CD4-positive, alpha-beta T cell treated with Interleukin-10 for 1 hour (primary cell): ENCODE measurements around the gene ATAD5.
A peak's percentile ranks its signal among the peaks of the same experiment; 100 is the strongest.
"Not testable (repeated sequence)": the region's sequence is repeated elsewhere in the genome, so short reads cannot be mapped to it uniquely, and the experiment has no call there.

Source experiments
- DNase-seq: peaks from one replicate; pipeline ENCODE4 v3.0.0-alpha.2; 2020

ATAD5 gene

DNA sequence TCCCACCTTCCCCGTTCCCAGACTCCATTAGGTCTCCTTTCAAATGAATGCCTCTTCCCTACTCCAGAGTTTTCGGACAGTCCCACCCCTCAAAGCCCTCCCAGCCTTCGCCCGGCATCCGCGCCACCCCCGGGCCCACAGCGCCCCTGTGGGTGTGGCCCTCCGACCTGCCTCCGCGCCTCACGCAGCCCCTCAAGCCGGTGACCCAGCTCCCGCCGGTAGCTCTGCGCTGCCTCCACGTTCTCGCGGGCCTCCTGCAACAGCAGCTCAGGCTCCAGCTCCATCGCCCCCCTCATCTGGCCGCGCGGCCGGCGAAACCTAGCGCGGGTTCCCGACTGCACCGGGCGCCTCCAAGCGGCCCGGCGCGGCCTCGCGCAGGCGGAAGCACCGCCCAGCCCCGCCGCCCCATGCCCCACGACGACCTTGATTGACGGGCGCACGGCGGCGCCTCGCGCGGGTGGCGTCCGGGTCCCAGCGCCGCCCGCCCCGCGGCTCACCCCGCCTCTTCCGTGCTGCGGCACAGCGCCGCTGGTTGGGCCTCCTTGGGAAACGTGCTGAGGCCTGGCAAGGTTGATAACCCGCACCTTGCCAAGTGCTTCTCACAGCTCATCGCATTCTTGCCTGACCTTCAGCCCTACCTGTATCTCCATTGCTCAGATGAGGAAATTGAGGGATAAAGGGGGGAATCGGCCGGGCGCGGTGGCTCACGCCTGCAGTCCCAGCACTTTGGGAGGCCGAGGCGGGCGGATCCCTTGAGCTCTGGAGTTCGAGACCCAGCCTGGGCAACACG lies 7.2 kb upstream of the ATAD5 start, which contains the start of gene CRLF3:
CRLF3 (minus strand) TSS at position 337 of the 790 bp plus-strand sequence; CDS start at position 296, 41 bp downstream.
- peak; percentile 92 for DNase-seq

GRCh38 chr17:30827082-30827481 lies 4.7 kb upstream of the ATAD5 start:
- DNase-seq, result no peak

DNA sequence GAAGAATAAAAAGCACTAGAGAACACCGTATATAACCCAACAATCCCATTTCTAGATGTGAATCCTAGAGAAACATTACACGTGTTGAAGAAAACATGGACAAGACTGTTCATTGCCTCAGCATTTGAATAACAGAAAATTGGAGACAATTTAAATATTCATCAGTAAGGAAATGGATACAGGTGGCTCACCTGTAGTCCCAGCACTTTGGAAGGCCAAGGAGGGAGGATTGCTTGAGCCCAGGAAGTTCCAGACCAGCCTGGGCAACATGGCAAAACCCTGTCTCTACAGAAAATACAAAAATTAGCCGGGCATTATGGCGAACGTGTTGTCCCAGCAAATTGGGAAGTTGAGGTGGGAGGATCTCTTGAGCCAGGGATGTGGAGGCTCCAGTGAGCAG lies 2.7 kb upstream of the ATAD5 start:
- DNase-seq, result no peak

DNA sequence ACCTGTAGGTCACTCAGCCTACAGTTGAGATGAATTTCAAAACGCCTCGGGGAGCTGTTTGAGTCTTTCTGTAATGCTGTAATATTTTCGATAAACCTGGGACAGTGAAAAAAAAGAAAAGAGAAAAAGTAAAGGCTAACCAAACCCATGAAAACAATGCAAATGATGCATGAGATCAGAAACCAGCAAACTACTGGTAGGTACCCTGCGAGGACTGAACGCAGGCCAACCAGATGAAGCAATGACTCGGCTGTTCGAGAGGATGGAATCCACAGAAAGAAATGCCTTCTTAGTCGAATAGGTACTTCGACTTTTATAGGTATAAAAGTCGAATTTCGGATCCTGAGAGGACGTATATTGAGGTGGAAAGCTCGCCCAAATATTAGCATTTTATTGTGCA lies 509 bp upstream of the ATAD5 start:
- no peak for DNase-seq

GRCh38 chr17:30832438-30833124 lies 815 bp downstream of the ATAD5 start:
- DNase-seq, result no peak

- no peak for DNase-seq
Measured at GRCh38 chr17:30838202-30838807, 6.5 kb downstream of the ATAD5 start.

GRCh38 chr17:30840771-30841170 lies 9.0 kb downstream of the ATAD5 start:
- no peak for DNase-seq

DNA sequence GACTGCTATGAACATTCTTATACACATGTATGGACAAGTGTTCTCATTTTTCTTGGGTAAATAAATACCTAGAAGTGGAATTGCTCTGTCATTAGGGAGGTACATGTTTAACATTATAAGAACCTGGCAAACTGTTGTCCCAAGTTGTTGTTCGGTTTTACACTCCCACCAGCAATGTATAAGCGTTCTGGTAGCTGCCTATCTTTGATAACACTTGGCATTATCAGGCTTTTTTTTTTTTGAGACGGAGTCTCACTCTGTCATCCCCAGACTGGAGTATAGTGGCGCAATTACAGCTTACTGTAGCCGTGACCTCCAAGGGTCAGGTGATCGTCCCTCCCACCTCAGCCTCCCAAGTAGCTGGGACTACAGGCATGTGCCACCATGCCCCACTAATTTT lies 16.3 kb downstream of the ATAD5 start:
- no peak for DNase-seq

GRCh38 chr17:30854146-30854545 lies 22.4 kb downstream of the ATAD5 start:
- no peak for DNase-seq

DNA sequence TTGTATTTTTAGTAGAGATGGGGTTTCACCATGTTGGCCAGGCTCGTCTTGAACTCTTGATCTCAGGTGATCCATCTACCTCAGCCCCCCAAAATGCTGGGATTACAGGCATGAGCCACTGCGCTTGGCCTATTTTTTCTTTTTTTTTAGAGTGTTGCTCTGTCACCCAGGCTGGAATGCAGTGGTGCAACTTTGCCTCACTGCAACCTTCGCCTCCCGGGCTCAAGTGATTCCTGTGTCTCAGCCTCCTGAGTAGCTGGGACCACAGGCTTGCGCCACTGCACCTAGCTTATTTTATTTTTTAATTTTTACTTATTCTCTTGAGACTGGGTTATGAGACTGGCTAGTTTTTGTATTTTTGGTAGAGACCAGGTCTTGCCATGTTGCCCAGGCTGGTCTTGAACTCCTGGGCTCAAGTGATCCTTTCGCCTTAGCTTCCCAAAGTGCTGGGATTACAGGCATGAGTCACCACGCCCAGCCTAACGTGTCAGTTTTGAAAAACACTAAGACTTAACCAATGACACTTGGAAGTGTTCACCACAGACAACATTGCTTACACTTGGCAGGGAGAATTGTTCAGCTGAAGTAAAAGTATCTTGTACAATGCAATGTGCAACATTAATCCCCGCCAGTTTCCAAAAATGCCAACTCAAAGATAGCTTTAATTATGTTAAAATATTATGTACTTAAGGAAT lies 26.9 kb downstream of the ATAD5 start:
- no peak for DNase-seq

GRCh38 chr17:30864636-30865035 lies 32.9 kb downstream of the ATAD5 start:
- no peak for DNase-seq

DNA sequence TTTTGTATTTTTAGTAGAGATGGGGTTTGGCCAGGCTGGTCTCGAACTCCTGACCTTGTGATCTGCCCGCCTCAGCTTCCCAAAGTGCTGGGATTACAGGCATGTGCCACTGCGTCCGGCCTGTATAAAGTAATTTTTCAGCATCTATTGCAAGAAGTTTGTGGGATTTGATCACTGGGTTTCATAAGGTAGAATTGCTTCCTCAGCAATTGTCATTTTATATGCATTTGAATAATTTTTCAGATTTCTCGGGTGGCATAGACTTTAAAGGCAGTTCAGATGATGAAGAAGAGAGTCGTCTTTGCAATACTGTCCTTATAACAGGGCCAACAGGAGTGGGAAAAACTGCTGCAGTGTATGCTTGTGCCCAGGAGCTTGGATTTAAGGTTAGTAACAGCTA lies 37.2 kb downstream of the ATAD5 start:
- no peak for DNase-seq

GRCh38 chr17:30886187-30886586 lies 54.4 kb downstream of the ATAD5 start:
- no peak for DNase-seq

DNA sequence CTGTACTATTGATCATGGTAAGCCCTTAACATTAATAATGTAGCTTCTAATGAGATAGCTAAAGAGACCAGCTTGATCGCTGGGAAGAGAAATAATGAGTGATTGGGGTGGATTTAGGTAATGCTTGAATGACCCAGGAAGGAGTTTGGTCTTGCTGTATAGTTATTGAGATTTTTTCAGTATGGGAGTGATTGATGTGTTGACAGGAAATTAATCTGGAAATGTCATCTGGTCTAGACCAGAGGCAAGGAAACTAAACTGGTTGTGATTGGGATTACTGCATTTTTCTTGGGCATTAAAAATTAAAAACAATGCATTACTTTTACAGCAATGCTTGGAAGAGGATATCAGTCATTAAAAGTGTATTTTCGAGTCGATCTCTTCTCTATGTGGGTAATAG lies 62.5 kb downstream of the ATAD5 start:
- no peak for DNase-seq

DNA sequence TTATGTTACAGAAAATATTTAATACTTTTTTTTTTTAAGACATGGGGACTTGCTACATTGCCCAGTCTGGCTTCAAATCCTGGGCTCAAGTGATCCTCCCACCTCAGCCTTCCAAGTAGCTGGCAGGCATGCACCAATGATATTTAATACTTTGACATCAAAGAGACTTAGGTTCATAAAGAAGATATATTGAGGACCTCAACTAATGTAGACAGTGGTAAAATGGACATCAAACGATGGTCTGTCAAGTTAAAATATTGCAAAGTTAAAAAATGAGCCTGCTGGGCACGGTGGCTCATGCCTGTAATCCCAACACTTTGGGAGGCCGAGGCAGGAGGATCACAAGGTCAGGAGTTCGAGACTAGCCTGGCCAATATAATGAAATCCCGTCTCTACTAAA lies 65.5 kb downstream of the ATAD5 start:
- no peak for DNase-seq

- no peak for DNase-seq
Measured at GRCh38 chr17:30905742-30906100, 74.0 kb downstream of the ATAD5 start.

- peak; percentile 92 for DNase-seq
Measured at GRCh38 chr17:30906101-30906911, 74.5 kb downstream of the ATAD5 start, which contains the start of gene TEFM. Gene TEFM (minus strand): TSS chr17:30906238. CDS start chr17:30906198, 40 bp downstream.

DNA sequence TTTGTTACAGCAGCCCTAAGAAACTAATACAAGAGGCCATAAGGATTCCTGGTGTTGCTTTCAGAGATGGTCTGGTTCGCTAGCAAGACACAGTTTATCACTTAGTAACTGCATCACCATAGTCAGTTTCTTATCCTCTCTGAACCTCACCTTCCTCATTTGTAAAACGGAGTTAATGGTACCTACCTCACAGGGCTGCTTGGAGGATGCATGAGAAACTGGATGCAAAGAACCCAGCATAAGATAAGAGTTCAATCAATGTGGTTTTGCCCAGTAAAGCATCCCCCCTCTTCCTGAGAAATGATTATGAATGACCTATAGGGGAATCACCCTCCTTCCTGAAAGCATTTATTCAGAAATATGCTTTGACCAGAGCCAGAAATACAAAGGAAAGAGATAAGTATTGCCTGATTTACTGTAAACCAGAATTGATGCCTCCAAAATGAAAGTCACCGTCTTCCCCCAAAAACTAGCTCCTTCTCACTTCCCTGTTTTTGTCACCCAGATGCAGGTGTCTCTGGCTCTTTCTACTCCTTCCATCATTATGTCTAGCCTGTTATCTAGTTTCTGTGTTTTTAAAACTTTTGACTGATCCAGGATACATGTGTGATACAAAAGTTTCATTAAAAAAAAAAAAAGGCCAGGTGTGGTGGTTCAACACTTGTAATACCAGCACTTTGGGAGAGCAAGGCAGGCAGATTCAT lies 77.1 kb downstream of the ATAD5 start:
- DNase-seq, result no peak

GRCh38 chr17:30910151-30910550 lies 78.4 kb downstream of the ATAD5 start:
- not testable (repeated sequence) for DNase-seq

DNA sequence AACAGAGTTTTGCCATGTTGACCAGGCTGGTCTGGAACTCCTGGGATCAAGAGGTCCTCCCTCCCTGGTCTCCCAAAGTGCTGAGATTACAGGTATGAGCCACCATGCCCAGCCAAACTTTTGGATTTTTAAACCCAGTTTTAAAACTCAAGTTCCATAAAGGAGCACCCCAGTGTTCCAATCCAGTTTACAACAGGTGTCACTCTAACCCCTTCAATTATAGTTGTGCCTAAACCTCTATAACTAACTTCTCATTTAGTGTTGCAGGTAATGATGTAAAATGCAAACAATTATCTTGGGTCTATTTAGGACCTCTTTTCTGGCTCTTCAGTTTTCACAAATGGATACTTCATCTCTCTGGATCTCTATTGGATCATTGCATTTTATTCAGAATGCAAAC lies 82.2 kb downstream of the ATAD5 start:
- DNase-seq, result no peak

DNA sequence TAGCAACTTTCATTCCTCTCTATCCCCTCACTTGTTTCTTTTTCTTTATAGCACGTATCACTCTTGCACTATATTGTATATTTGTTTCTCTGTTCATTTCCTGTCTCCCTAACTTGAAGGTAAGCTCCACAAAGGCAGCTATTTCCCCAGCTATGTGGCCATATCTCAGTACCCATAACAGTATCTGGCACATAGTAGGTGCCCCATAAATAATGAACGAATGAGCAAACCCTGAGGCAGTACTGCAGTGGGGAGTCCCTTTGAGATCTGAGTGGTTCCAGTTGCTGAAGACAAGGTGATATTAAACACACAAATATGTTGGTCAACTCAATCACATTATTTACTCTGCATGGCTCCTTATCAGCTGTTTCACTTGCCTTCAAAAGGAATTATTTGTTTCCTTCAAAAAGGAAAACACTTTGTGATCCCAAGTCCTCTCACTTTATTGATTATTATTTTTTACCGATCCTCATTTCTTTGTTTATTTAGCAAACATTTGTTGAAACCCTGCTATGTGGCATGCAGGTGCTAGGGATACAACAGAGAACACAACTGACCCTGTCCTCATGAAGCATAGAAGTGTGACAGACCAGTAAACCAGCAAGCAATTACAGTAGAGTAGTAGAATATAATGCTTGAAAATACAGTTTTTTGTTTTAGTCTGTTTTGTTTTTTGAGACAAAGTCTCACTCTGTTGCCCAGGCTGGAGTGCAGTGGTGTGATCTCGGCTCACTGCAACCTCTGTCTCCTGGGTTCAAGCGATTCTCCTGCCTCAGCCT lies 84.3 kb downstream of the ATAD5 start:
- no peak for DNase-seq
